DOHH2 (cell line): ENCODE results near the gene PGK1.

Experiments used
- CTCF ChIP-seq: fragments of 200-600 bp; sonication (generic); IDR thresholded peaks from one replicate; pipeline ENCODE4 v1.5.1; 2014; ENCODE audit warnings: antibody characterized with exemption, mild to moderate bottlenecking, low read depth, low read length; ENCODE audit not compliant: poor library complexity, severe bottlenecking
- EZH2phosphoT487 ChIP-seq: fragments of 200-600 bp; sonication (generic); IDR thresholded peaks from 2 replicates; pipeline ENCODE4 v1.6.1; 2017; ENCODE audit warnings: borderline replicate concordance, mild to moderate bottlenecking, antibody characterized with exemption, low read length, moderate library complexity, mixed read lengths

- TF ChIP-seq CTCF (no peak), EZH2phosphoT487 (no peak)
These were observed 37.9 kb upstream of the PGK1 start for GRCh38 chrX:78066110-78066509.
